NCI-H524 (cell line): ENCODE data around the gene THSD4.

Experiments
- DNase-seq, 2 experiments: peaks; one replicate each; lab custom pipeline; 2025; lab: John Stamatoyannopoulos, UW

The THSD4 gene

DNA sequence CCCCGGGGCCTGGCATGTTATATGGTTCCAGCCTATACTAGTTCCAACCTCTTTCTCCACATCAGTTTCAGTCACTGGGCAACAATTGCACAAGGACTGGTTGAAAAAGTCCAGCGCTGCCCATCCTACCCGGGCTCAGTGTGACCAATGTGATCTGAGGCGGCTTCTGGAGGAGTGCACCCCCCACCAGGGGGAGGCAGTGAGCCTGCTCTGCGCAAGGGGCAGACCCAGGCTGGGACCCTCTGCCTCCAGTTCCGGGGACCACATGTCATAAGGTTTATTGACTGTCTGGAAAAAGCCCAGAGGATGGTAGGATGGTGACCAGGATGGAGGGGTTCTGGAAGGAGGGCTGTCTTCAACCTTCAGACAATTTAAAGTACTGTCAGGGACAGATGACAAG is 669.4 kb downstream of the THSD4 start:
- DNase-seq, result no peak

DNA sequence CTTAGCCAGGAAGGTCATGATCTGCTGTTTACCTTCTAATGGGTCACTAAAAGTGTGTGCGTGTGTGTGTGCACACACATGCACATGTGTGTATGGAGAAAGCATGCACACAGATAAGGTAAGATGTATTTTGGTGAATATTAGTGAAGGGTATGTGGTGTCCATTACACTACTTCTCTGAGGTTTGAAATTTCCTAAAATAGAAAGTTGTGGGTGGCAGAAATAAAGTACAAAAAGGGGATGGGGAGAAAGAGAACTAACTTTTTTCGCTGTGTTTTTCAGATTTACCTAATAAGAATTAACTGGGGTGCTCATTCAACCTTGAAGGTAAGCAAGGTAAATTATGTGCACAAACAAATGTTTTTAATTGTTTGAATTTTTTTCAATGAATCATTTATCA is 670.7 kb downstream of the THSD4 start:
- no peak for DNase-seq

DNA sequence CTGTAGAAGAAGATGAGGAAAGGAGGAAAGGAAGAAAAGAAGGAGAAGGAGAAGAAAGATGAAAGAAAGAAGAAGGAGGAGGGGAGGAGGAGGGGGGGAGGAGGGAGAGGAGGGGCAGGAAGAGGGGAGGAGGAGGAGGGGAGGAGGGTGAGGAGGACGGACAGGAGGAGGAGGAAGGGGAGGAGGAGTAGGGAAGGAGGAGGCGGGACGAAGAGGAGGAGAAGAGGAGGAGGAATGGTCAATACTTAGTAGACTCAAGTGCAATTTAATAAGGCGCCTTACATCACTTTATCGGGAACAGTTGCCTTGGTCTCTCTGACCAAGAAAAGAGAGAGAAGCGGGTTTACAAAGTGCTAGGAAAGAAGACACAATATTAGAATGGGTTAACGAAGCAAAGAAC is 671.4 kb downstream of the THSD4 start:
- no peak for DNase-seq

DNA sequence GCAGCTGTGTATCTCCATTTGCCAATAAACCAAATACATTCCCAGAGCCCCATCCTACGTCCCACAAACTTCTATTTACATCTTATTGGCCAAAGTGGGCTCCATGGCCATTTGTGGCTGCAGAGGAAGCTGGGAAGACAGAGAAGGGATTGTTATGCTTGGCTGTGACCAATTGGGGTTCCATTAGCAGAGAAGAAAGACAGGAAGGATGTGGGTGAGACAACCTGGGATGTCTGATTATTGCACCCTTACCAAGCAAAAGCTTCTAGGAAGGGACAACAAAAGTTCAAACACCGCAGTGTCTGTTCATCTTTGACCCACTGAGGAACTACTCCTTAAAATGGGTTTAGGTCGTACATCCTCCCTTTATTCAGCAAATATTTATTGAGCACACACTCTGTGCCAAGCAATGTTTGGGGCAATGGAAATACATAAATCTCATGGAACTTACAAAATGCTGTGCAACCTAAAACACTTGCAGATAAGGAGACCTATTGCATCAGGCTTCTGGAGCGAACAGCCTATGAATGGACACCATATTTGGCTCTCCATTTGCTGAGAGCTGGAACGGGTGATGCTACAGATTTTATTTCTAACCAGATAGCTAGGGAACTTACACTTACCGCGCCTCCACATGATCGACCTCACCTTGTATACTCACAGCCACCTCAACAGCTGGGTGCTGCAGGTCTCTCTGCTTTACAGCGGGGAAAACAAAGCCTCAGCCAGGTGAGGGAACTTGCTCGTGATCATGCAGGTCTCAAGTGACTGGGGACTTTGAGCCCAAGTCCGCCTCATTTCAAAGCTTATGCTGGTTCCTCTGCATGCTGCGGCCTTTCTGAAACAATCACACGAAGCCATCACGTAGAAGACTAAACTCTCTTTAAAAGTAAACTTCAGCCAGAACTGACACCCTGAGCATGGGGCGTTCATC is 673.6 kb downstream of the THSD4 start:
- no peak for DNase-seq

DNA sequence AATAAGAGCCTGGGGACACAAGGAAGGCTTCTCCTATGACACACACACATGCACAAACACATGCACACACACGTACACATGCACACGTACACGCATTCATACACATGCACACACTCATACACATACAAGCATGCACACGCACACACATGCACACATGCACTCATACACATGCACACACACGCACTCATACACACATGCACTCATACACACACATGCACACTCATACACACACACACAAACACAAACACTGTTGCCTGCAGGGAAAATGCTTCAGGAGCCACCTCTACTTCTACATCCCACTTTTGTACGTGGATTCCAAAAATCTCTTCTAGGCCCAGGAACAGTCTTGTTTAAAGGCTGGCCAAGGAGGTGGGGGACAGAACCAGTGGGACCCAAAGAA is 674.3 kb downstream of the THSD4 start:
- DNase-seq, result no peak

DNA sequence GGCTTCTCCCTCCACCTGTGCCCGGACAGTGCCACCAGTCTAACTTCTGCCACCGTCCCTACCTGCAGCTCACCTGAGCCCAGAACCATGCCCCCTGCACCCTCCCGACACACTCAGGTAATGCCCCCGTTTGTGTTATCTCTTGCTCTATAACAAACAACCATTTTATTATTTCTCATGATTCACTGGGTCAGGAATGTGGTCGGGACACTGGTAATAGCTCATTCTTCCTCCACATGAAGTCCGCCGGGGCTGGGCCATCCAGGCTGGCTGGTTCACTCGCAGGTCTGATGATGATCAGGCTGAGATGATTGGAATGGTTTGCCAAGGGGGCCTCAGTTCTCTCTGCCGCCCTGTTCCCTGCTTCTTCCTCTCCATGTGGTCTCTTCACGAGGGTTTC is 674.8 kb downstream of the THSD4 start:
- no peak for DNase-seq

DNA sequence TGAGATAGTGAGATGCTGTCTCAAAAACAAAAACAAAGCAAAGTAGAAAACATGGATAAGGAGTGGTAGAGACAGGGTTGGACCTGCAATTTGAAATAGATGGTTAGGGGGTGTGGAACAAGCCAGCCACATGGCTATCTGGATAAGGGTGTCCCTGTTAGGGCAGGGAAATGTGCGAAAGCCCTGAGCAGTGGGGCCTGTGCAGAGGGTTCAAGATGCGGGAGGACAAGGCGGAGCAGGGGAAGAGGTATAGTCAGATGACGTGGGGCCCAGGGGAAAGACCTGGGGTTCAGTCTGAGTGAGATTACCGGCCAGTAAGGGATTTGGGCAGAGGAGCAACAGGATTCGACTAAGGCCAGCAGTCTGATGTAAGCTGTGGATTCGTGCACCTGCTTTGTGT is 676.7 kb downstream of the THSD4 start:
- DNase-seq, result no peak

DNA sequence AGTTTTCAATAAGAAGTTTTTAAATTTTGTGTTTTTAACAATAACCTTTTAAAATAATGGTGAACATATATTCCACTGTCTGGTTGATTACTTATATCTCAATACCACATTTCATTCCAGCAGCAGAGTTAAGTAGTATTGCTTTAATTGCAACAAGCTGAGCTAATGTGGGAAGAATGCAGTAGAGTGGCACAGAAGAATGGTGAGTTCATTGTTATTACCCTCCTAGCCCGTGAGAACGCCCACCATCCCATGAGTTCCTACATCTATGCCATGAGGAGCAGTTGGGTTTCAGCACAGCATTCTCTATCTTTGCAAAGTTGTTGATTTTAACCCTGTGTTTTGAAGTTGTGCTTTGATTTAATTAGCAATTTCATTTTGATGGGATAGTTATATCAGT is 677.2 kb downstream of the THSD4 start:
- no peak for DNase-seq

DNA sequence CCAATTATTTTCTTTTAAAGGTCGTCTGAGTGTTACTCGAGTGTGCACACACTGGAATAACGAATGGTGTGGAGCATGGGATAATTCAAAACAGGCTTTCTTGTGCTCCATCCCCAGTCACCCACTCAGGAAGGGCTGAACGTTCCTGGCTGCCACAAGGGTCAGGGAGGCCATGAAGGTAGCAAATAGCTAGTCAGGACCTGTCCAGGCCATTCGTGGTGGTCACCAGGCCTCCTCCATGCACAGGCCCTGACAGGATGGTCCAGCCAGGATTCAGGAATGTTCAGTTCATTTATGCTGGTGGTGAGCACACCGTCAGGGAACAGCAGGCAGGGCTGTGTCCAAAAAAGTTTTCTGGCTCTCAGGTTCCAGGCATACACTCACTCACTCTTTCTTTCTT is 683.4 kb downstream of the THSD4 start:
- DNase-seq, result no peak

DNA sequence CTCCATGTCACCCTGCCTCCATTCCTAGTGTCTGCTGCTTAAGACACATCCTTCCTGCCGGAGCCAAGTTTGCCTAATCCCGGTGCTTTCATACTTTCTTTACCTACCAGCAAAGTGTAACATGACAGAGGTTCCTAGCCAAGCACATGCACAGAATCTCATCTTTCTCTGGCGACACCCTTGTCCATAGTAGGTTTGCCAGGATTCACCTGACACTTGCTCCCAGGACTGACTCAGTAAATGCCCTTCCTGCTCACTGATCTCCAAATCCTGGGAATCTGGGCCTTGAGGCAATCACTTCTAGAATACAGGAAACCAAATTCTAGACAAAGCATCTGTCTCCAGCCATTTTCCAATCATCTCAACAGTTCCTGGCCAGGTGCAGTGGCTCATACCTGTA is 684.9 kb downstream of the THSD4 start:
- no peak for DNase-seq

DNA sequence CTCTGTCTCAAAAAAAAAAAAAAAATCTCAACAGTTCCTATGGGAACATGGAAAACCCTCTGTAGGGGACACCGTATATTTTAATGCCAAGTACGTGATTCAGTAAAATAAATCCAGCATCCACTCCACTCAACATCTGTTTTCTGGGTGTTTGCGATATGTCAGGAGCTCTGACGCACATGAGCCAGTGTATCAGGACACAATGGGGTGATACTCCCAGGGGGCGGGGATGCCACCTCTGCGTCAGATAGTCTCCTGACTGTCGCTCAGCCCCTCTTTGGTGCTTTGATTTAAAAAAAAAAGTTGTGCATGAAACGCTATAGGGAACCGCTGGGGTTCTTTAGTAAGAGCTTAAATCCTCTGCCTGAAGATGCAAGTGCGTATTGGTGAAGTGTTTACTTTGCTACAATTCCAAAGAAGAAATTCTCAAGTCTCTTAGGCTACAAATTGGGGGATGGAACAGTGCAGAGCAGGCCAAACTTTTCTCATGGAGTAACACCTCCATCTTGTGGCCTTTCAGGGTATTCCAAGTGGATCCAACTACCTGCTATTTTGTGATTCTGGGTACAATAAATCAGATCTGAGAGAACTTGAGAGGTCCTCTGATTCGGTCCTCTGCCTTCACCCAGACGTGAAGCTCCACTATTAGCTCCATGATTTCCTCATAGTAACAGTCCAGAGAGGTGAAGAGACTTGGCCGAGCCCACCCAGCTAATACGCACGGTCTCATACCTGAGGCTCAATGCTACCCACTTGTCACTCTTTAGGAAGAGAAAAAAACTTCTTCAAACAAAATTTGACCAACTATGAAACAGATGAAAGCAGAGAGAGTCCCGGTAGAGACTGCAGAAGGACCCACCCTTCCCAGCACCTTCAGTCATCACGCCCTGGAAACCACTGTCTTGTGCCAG is 685.8 kb downstream of the THSD4 start:
- peak; percentile 75 to 97 for DNase-seq

DNA sequence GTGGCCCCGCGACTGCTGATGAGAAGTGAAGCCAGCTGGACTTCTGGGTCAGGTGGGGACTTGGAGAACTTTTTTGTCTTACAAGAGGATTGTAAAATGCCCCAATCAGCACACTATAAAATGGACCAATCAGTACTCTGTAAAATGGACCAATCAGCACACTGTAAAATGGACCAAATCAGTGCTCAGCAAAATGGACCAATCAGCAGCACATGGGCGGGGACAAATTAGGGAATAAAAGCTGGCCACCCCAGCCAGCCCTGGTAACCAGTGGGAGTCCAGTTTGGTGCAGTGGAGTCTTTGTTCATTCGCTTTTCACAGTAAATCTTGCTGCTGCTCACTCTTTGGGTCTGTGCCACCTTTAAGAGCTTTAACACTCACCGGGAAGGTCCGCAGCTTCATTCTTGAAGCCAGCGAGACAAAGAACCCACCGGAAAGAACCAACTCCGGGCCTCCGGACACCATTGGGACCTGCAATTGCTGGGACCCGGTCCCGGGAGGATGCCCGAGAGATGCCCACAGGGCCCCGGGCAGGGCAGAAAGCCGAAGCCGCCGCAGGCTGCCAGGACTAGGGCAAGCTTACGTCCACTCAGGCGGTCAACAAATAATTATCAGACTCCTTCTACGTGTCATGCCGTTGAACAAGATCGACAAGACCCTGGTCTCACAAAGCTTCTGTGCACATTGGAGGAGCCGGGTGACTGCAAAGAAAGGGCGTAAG is 686.8 kb downstream of the THSD4 start:
- DNase-seq, result no peak

DNA sequence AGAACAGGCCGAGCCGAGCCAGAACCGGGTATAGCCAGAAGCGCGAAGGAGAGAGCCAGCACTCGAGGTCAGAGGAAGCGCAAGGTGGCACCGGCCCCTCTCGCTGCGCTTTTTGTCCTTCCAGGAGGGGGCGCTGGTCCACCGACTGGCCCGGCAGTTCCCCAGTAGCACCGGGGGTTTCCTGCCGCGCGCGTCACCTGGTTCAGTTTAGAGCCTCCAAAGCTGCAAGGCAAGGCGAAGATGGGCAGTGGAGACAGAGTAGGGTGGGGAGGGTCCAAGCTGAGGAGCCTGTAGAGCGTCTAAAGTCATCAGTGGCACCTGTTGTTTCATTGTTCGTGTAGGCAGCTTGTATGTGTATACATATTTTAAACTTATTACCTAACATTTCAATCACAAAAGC is 687.5 kb downstream of the THSD4 start:
- DNase-seq, result no peak

DNA sequence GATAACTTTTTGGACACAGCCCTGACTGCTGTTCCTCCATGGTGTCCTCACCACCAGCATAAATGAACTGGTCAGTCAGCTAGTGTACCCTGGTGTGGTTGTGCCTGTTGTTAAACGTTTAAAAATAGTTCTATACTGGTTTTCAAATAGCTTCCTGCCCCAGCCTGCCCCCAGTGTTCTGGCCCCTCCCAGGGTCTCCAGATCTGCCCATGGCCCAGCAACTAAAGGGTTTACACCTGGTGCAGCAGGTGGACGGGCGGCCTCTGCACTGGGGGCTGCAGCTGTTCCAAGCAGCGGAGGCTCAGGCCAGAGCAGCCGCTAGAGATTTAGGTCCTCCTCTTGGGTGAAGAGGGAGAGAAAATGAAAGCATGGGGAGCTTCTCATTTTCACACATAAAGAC is 689.0 kb downstream of the THSD4 start:
- peak; percentile 64 to 77 for DNase-seq

DNA sequence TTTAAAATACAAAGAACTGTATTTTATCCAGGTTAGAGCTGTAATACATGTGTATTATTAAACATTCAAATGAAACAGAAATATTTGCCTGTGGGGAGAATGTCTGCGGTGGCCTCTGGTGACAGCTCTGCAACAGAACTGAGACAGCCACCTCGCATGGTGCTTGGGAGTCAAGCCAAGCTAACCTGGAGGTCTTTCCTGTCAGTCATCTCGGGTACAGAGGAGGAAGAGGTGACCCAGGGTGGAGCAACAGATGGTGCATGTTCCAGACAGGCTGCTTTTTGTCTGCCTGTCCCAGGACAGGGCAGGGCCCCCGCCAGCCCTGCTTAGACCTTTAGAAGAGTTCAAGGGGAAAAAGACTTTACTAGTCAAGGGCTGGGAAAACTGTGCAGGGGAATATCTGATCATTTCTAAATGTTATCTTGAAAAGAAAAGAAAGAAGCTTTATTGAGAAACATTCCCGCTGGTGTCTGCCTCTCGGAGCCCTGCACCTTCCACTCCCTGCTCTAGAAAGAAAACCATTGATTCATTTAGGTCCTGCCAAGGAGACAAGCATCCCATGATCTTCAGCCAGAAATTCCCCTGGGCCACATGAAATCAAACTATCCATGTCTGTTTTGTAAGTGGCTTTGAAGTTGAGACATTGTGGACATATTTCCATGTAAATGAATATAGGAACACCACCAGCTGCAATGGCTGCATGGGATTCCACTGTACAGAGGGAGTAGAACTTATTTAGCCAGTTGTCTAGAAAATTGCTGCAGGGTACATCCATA is 689.6 kb downstream of the THSD4 start:
- DNase-seq, result peak; percentile 24 to 50

DNA sequence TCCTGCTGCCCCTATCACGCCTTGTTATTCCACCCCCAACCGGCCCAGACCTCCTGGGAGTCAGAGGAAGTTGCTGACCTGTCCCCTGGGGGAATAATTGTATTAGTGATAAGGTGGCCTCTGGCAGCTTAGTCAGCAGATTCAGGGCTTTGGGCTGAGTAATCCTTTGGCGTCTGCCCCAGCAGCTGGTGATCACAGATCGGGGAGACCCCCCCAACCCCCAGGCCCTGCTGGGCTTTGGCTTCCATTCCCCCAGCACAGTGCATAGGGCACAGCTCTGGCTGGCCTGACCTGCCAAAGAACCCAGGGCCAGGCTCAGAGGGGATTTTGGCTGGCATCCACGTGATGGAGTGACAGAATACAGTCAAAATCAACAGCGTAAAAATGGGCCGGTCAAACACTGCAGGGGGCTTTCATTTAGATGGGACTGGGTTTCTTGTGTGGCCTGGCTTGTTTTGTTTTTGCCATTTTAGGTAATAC is 691.2 kb downstream of the THSD4 start:
- DNase-seq, result peak; percentile 88 to 96

DNA sequence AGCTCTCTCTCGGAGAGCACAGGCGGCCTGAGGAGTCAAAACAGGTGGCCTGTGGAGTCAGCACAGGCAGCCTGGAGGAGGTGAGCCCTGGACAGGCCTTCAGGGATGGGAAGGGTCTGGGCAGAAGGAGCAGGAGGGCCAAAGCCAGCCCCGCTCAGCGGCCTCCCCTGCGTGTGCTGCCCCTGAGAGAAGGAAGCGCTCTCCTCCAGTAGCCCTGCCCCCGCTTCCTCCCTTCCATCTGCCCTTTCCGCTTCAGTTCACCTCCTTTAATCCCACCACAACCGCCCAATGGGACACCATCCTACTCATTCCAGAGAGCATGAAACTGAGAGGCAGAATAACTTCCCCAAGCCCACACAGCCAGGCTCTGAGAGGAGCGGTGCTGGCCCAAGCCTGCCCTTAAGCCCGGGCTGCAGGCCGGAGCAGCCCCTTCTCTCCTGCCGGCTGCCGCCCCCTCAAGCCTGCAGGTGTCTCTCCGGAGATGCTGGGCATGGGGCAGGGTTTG is 691.9 kb downstream of the THSD4 start:
- DNase-seq, result peak; percentile 92 to 93

DNA sequence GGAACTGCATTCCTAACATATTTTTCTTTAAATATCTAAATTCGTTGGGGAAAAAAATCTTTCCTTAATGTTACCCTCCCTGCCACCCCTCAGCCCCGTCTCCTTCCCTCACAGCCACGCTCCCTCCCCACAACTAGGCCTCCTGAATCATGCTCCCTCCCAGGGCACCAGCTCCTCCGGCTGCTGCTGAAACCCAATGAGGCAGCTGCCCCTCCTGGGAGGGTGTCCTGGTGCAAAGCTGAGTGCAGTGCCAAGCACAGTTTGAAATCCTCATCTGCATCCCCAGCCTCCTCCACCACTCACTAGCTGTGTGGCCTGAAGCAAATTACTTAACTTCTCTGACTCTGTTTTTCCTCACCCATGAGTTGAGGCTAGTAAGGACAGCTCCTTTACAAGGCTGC is 692.4 kb downstream of the THSD4 start:
- peak in 1 of 2 experiments; percentile 43 for DNase-seq

DNA sequence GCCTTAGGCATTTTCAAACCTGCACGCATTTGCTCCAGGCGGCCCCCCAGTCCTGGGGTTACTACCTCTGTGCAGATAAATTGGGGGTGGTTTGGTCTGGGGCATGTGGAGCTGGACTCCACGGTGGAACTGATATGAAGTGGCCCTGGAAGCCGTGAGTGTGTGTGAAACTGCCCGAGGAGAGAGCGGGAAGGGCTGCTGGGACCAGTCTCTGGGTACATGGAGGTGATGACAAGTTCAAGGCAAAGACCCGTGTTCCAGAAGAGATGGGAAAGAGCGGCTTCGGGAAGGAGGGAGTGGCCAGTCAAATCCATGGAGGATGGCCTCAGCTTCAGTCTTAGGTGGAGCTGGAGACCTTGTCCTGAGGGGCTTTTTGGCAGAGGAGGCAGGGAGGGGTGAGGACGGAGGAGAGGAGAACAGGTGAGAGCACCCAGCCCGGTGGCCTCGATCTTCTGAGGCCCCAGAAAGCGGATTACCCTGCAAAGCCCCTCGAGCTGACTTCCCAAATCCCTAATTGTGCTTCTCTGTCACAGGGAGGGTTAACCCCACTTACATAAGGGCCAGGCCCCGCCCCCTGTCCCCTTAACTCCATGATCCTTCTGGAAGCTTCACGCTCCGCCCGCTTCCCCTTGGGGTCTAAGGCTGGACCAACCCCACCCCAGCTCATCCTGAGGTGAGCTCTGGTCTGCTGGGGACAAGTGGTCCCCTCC is 693.2 kb downstream of the THSD4 start:
- DNase-seq, result peak in 1 of 2 experiments; percentile 8

DNA sequence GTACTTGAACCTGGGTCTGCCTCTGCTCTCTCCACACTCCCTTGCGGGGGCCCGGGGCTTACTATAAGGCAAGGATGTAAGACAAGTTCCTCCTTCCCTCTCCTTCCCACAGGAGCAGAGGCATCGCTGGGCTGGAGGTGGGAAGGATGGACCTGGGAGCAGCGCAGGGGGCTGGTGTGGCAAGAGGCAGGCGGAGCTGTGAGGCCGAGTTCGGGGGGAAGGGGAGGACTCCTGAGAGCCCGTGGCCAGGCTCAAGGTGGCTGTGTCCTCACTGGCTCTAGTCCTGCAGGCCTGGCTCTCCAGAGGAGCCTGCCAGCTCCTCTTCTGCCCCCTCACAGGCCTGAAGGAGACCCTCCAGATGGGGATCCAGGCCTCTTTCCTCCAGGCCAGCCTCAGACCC is 694.1 kb downstream of the THSD4 start:
- DNase-seq, result no peak
